Suprapubic skin (tissue), 4 donors: ENCODE results near the gene ZFAND6. TPM values are rescaled to one million over a fixed set of nuclear protein-coding genes. Genes with fewer than 3 reads are reported as not detected.

Experiments
- DNase-seq, 2 donors: peaks; one replicate each; pipeline ENCODE4 v3.0.0-alpha.2; 2019; ENCODE audit warnings: low spot score in 2 of 2
- H3K27ac ChIP-seq: fragments of 200-600 bp; sonication (generic); one replicate; pipeline ENCODE4 v1.5.1; 2019
- H3K27me3 ChIP-seq: fragments of 200-600 bp; sonication (generic); one replicate; pipeline ENCODE4 v1.5.1; 2019
- H3K36me3 ChIP-seq: fragments of 200-600 bp; sonication (generic); one replicate; pipeline ENCODE4 v1.5.1; 2019
- H3K4me1 ChIP-seq: fragments of 200-600 bp; sonication (generic); one replicate; pipeline ENCODE4 v1.5.1; 2019
- H3K4me3 ChIP-seq: fragments of 200-600 bp; sonication (generic); one replicate; pipeline ENCODE4 v1.5.1; 2019; ENCODE audit warnings: mild to moderate bottlenecking
- H3K9me3 ChIP-seq: fragments of 200-600 bp; sonication (generic); one replicate; pipeline ENCODE4 v1.5.1; 2019
- EP300 ChIP-seq: sonication (generic); formaldehyde crosslinking; IDR thresholded peaks from one replicate; pipeline ENCODE4 v1.6.1; 2017; ENCODE audit warnings: antibody characterized with exemption
- POLR2A ChIP-seq, 2 donors: fragments of 450-650 bp; IDR thresholded peaks; one replicate each; pipeline ENCODE4 v1.6.1; 2017; ENCODE audit warnings: antibody characterized with exemption in 2 of 2, mild to moderate bottlenecking in 2 of 2, moderate library complexity in 2 of 2
- POLR2AphosphoS5 ChIP-seq, 3 donors: sonication (generic); formaldehyde crosslinking; IDR thresholded peaks; one replicate each; pipeline ENCODE4 v1.6.1; 2017; ENCODE audit warnings: antibody characterized with exemption in 3 of 3
- WGBS: methylation state at CpG from one replicate; pipeline ENCODE4 v1.1.5; 2018; 5-methylcytosine and 5-hydroxymethylcytosine counted together
- total RNA-seq, 4 donors: library from RNA; depleted of rRNA; stranded (reverse); fragments of >200 nt; gene quantifications; one replicate each; pipeline ENCODE4 v1.1.0, GENCODE V29; 2016
- TF ChIP-seq, protein P1 (sequence below), 2 donors: fragments of 200-600 bp in 1 of 2; fragments of 450-650 bp in 1 of 2; sonication (generic) in 1 of 2; IDR thresholded peaks; one replicate each; pipeline ENCODE4 v1.5.1; 2016 to 2019; ENCODE audit warnings: antibody characterized with exemption in 2 of 2, mild to moderate bottlenecking in 1 of 2, moderate library complexity in 1 of 2

ZFAND6 gene
- total RNA-seq, 4 donors from 2014 or later: 47.9 to 107 (median 80.9) TPM

DNA sequence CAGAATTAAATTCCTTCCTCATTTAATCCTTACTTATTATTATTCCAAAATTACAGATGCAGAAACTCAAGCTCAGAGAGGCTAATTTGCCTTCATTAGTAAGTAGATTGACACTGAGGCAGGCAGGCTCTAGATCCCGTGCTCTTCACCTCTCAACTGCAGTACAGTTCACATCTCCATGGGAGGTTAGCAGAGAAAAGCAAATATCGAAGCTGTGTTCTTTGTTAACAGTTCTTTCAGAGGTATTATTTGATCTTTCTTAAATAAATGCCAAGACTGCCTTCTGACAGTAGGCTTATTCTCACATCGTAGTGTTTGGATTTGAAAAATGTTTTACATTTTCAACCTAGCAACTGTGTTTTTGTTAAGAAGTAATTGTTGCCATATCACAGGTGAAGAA is 77.4 kb downstream of the ZFAND6 start:
- no peak overlapping the region for H3K27ac ChIP-seq
- peaks cover 45% of the 10 kb centered on the region for H3K36me3 ChIP-seq
- no peaks in the 10 kb centered on the region for H3K4me1 ChIP-seq
- no peaks in the 10 kb centered on the region for H3K9me3 ChIP-seq
- H3K27me3 ChIP-seq: no peaks in the 10 kb centered on the region
- 91% methylated on average over 3 of the region's 3 CpGs for WGBS
- no peak for TF ChIP-seq EP300
- TF ChIP-seq, protein P1, sequence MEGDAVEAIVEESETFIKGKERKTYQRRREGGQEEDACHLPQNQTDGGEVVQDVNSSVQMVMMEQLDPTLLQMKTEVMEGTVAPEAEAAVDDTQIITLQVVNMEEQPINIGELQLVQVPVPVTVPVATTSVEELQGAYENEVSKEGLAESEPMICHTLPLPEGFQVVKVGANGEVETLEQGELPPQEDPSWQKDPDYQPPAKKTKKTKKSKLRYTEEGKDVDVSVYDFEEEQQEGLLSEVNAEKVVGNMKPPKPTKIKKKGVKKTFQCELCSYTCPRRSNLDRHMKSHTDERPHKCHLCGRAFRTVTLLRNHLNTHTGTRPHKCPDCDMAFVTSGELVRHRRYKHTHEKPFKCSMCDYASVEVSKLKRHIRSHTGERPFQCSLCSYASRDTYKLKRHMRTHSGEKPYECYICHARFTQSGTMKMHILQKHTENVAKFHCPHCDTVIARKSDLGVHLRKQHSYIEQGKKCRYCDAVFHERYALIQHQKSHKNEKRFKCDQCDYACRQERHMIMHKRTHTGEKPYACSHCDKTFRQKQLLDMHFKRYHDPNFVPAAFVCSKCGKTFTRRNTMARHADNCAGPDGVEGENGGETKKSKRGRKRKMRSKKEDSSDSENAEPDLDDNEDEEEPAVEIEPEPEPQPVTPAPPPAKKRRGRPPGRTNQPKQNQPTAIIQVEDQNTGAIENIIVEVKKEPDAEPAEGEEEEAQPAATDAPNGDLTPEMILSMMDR (IDR thresholded peaks at IDR 0.05): no peak
- no peak for TF ChIP-seq POLR2A (IDR thresholded peaks at IDR 0.05)
- TF ChIP-seq POLR2AphosphoS5 (IDR thresholded peaks at IDR 0.05): no peak
- no peak for DNase-seq
- no peak overlapping the region for H3K4me3 ChIP-seq

DNA sequence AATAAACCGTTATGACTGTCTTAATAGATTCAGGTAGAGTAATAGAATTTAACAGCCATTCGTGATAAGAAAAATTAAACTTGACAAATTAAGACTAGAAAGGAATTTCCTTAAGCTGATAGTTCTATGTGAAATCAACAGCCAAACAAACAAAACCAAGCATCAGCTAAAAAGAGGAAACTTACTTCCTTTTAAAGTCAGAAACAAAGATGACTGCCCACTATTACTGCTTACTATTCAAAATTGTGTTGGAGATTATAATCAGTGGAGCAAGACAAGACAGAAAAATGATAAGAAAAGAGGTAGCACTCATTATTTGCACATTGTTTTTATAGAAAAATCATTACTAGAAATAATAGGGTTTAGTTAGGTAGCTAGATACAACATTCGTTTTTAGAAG is 79.5 kb downstream of the ZFAND6 start:
- Histone ChIP-seq H3K27me3 (no peaks in the 10 kb centered on the region), H3K4me3 (no peak overlapping the region), H3K27ac (no peak overlapping the region), H3K9me3 (no peaks in the 10 kb centered on the region), H3K4me1 (no peaks in the 10 kb centered on the region), H3K36me3 (peaks cover 29% of the 10 kb centered on the region)
- WGBS: 87% methylated on average over 3 of the region's 3 CpGs
- no peak for TF ChIP-seq POLR2A (IDR thresholded peaks at IDR 0.05)
- TF ChIP-seq EP300: no peak
- no peak for DNase-seq

DNA sequence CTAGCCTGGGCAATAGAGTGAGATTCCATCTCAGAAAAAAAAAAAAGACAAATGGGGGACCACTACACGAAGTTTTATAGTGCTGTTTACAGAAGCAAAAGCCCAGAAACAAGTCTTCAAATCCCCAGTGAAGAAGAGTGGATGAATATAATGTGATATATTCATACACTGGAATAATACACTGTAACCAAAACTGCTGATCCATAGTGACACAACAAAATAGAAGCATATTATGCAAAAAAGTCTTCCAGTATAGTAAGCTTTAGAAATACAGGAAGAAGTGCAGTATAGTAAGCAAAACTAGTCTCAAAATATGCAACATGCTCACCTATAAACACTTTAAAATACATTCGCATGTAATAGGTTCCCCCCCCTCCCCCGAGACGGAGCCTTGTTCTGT is 81.4 kb downstream of the ZFAND6 start:
- no peaks in the 10 kb centered on the region for H3K9me3 ChIP-seq
- no peaks in the 10 kb centered on the region for H3K27me3 ChIP-seq
- TF ChIP-seq POLR2AphosphoS5 (IDR thresholded peaks at IDR 0.05) (no peak), EP300 (no peak), POLR2A (IDR thresholded peaks at IDR 0.05) (no peak)
- TF ChIP-seq, protein P1 (IDR thresholded peaks at IDR 0.05): no peak
- WGBS: 96% methylated on average over 3 of the region's 4 CpGs
- H3K27ac ChIP-seq: no peak overlapping the region
- H3K36me3 ChIP-seq: peaks cover 11% of the 10 kb centered on the region
- DNase-seq: no peak
- no peaks in the 10 kb centered on the region for H3K4me1 ChIP-seq
- H3K4me3 ChIP-seq: no peak overlapping the region

DNA sequence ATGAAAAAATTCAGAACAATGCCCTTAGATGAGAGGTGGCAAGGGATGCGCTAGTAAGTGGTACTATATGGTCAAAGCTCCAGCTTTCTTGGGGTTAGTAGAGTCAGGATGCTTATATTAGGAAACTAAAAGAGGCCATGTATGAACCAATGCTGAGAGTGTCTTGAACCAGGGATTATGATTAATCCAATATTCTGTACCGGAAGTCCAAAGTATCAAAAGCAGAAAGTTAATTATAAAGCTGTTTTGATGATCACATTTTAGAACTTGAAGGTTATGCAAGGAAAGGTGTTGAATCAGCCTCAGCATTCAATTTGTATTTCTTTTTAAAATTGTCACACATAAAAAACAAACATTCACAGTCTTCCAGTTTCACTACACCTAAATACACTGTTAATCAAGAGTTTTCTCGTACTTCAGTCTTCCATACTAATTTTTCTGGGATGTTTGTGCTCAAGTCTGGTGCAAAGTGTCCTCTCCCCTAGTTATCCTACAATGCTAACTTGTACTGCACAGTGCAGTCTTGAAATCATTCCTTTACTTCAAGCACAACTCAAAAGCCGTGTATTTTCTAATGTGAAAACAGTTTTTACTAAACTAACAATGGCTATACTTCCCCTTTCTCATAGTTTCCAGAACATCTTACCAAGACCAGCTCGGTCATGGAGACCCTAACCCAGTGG is 82.6 kb downstream of the ZFAND6 start:
- H3K9me3 ChIP-seq: no peaks in the 10 kb centered on the region
- no peak for DNase-seq
- no peaks in the 10 kb centered on the region for H3K27me3 ChIP-seq
- WGBS: 87% methylated on average over 5 of the region's 5 CpGs
- TF ChIP-seq EP300 (no peak), POLR2AphosphoS5 (IDR thresholded peaks at IDR 0.05) (no peak), POLR2A (IDR thresholded peaks at IDR 0.05) (no peak)
- TF ChIP-seq, protein P1 (IDR thresholded peaks at IDR 0.05): no peak
- H3K36me3 ChIP-seq: no peaks in the 10 kb centered on the region
- H3K4me1 ChIP-seq: no peaks in the 10 kb centered on the region
- no peak overlapping the region for H3K27ac ChIP-seq
- no peak overlapping the region for H3K4me3 ChIP-seq

DNA sequence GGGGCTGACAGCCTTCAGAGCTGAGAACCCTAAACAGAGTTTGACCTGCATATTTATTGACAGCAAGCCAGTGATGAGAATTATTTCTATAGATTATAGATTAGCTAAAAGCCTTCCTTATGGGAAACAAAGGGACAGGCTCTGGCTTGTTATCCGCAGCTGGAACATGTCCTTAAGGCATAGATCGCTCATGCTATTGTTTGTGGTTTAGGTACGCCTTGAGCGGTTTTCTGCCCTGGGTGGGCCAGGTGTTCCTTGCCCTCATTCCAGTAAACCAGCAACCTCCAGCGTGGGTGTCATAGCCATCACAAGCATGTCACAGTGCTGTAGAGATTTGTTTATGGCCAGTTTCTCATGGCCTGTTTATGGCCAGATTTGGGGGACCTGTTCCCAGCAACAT is 83.2 kb downstream of the ZFAND6 start:
- no peak overlapping the region for H3K4me3 ChIP-seq
- 62% methylated on average over 5 of the region's 5 CpGs for WGBS

More for the DNA sequence above, 83.2 kb downstream of the ZFAND6 start:
- Histone ChIP-seq H3K4me1 (no peaks in the 10 kb centered on the region), H3K36me3 (no peaks in the 10 kb centered on the region), H3K27me3 (no peaks in the 10 kb centered on the region), H3K9me3 (no peaks in the 10 kb centered on the region), H3K27ac (no peak overlapping the region)
- no peak for DNase-seq
- TF ChIP-seq EP300: no peak
- no peak for TF ChIP-seq POLR2AphosphoS5 (IDR thresholded peaks at IDR 0.05)
- no peak for TF ChIP-seq POLR2A (IDR thresholded peaks at IDR 0.05)
- TF ChIP-seq, protein P1 (IDR thresholded peaks at IDR 0.05): no peak
